HUES6 (cell line): ENCODE results near the gene CNIH1.

ENCODE experiments used
- H3K27ac ChIP-seq: 2 replicates; pipeline ENCODE4 v1.7.0; 2013; ENCODE audit warnings: low read depth, mild to moderate bottlenecking, low read length, inconsistent platforms
- H3K27me3 ChIP-seq: 2 replicates; pipeline ENCODE4 v1.6.1; 2013; ENCODE audit warnings: low read length; ENCODE audit not compliant: control insufficient read depth, insufficient read depth
- H3K36me3 ChIP-seq: 2 replicates; pipeline ENCODE4 v1.6.1; 2013; ENCODE audit warnings: low read length; ENCODE audit not compliant: control insufficient read depth, insufficient read depth
- H3K4me1 ChIP-seq: 2 replicates; pipeline ENCODE4 v1.6.1; 2013; ENCODE audit warnings: low read length; ENCODE audit not compliant: control insufficient read depth, insufficient read depth
- H3K4me3 ChIP-seq: 2 replicates; pipeline ENCODE4 v1.5.1; 2013; ENCODE audit warnings: low read depth, low read length
- H3K9ac ChIP-seq: one replicate; pipeline ENCODE4 v1.6.1; 2013; ENCODE audit warnings: mild to moderate bottlenecking, low read length
- H3K9me3 ChIP-seq: 2 replicates; pipeline ENCODE4 v1.6.1; 2013; ENCODE audit warnings: low read depth, low read length; ENCODE audit not compliant: control insufficient read depth, insufficient read depth

The CNIH1 gene

GRCh38 chr14:54440873-54441868, at the start of gene CNIH1:
Gene CNIH1 (minus strand): TSS chr14:54441374. CDS start chr14:54441327, 47 bp downstream.
- no peaks in the 10 kb centered on the region for H3K36me3 ChIP-seq
- H3K27ac ChIP-seq = peak within 1 kb of the TSS; percentile 93
- H3K4me1 ChIP-seq = peaks cover 30% of the 10 kb centered on the region

DNA sequence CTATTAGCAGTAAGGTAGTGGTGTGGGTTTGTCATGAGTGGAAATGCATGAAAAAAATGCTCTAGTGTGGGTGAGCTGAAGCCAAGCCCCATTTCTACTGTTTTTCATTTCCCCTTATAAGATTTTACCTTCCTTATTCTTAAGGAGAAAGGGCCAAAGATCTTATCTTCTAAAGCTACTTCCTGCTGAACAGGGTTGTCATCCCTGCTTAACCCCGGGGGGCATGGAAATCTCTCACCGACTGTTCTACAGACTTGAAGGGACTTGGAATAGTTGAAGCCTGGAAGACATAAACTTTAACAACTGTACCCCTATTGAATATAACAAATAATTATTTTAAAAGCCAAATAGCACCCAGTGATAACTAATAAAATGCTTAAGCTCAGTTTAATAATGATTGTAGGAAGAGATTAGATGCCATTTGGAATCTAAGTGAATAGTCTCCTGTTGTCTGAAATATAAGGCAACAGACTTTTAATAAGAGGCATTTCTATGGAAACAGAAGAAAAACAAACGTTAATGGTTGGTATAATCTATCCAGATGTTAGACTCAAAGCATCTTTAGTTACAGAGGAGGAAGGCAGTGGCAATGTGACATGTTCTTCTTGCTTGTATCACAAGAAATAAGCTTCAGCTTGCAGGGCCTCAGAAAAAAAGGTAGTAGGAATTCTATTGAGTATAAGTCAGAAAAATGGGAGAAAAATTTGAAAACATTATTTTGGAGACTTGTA, 49.4 kb upstream of the CNIH1 start:
- H3K9ac ChIP-seq = no peak overlapping the region
- peak overlapping the region; percentile 42; the same call in 1 of the 2 replicates for H3K27ac ChIP-seq
- no peaks in the 10 kb centered on the region for H3K27me3 ChIP-seq
- no peak overlapping the region for H3K4me3 ChIP-seq
- no peaks in the 10 kb centered on the region for H3K9me3 ChIP-seq
- peaks cover 34% of the 10 kb centered on the region for H3K4me1 ChIP-seq
- H3K36me3 ChIP-seq = no peaks in the 10 kb centered on the region

More at GRCh38 chr14:54440873-54441868, at the start of gene CNIH1:
- H3K9me3 ChIP-seq = no peaks in the 10 kb centered on the region
- H3K4me3 ChIP-seq = peak within 1 kb of the TSS; percentile 99
- H3K9ac ChIP-seq = peak within 1 kb of the TSS; percentile 98
- no peaks in the 10 kb centered on the region for H3K27me3 ChIP-seq

- Histone ChIP-seq H3K27ac (peak overlapping the region; percentile 42; the same call in 1 of the 2 replicates), H3K36me3 (no peaks in the 10 kb centered on the region), H3K4me1 (peaks cover 34% of the 10 kb centered on the region), H3K9me3 (no peaks in the 10 kb centered on the region), H3K4me3 (peak overlapping the region; percentile 92), H3K9ac (no peak overlapping the region), H3K27me3 (no peaks in the 10 kb centered on the region)
Observed at GRCh38 chr14:54489731-54490444, 48.7 kb upstream of the CNIH1 start.

DNA sequence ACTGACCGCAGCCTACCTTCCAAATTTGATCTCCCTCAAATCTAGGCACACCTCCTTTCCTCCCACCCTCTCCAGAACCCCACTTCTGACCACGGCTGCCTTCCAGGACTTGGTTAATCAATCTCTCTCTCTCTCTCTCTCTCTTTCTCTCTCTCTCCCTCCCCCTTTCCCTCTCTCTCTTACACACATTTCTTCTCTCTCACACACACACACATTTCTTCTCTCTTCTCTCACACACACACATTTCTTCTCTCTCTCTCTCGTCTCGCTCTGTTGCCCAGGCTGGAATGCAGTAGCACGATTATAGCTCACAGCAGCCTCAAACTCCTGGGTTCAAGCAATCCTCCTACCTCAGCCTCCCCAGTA, 48.1 kb upstream of the CNIH1 start:
- no peaks in the 10 kb centered on the region for H3K27me3 ChIP-seq
- H3K27ac ChIP-seq = peak overlapping the region; percentile 42; the same call in 1 of the 2 replicates
- peaks cover 34% of the 10 kb centered on the region for H3K4me1 ChIP-seq
- no peaks in the 10 kb centered on the region for H3K9me3 ChIP-seq
- peak overlapping the region; percentile 92 for H3K4me3 ChIP-seq
- peak overlapping the region; percentile 95 for H3K9ac ChIP-seq
- H3K36me3 ChIP-seq = no peaks in the 10 kb centered on the region

- Histone ChIP-seq H3K27me3 (no peaks in the 10 kb centered on the region), H3K27ac (peak within 1 kb of the TSS; percentile 91), H3K4me3 (peak within 1 kb of the TSS; percentile 92), H3K36me3 (no peaks in the 10 kb centered on the region), H3K9ac (peak within 1 kb of the TSS; percentile 95), H3K9me3 (no peaks in the 10 kb centered on the region), H3K4me1 (peaks cover 34% of the 10 kb centered on the region)
Observed at GRCh38 chr14:54488646-54489317, 47.6 kb upstream of the CNIH1 start, which contains the start of gene GMFB. Gene GMFB (minus strand): TSS chr14:54488980. CDS start chr14:54488927, 53 bp downstream.

GRCh38 chr14:54488318-54488645, 47.1 kb upstream of the CNIH1 start:
- H3K27me3 ChIP-seq = no peaks in the 10 kb centered on the region
- H3K27ac ChIP-seq = peak overlapping the region; percentile 91
- no peaks in the 10 kb centered on the region; the same call in 1 of the 2 replicates for H3K36me3 ChIP-seq
- H3K9ac ChIP-seq = peak overlapping the region; percentile 95
- H3K9me3 ChIP-seq = no peaks in the 10 kb centered on the region
- H3K4me1 ChIP-seq = peaks cover 30% of the 10 kb centered on the region
- peak overlapping the region; percentile 92 for H3K4me3 ChIP-seq

- H3K36me3 ChIP-seq = peaks cover 4% of the 10 kb centered on the region
- peak overlapping the region; percentile 92 for H3K4me3 ChIP-seq
- H3K4me1 ChIP-seq = peaks cover 25% of the 10 kb centered on the region
- H3K9ac ChIP-seq = peak overlapping the region; percentile 95
- no peaks in the 10 kb centered on the region for H3K27me3 ChIP-seq
- H3K9me3 ChIP-seq = no peaks in the 10 kb centered on the region
- peak overlapping the region; percentile 91; the same call in 1 of the 2 replicates for H3K27ac ChIP-seq
Observed at GRCh38 chr14:54487771-54488170, 46.6 kb upstream of the CNIH1 start.

GRCh38 chr14:54486685-54487084, 45.5 kb upstream of the CNIH1 start:
- H3K36me3 ChIP-seq = peaks cover 15% of the 10 kb centered on the region
- peaks cover 25% of the 10 kb centered on the region for H3K4me1 ChIP-seq
- no peak overlapping the region for H3K9ac ChIP-seq
- H3K27ac ChIP-seq = no peak overlapping the region
- no peaks in the 10 kb centered on the region for H3K9me3 ChIP-seq
- H3K27me3 ChIP-seq = no peaks in the 10 kb centered on the region
- no peak overlapping the region for H3K4me3 ChIP-seq

GRCh38 chr14:54483846-54484245, 42.7 kb upstream of the CNIH1 start:
- H3K4me1 ChIP-seq = peaks cover 12% of the 10 kb centered on the region
- H3K27ac ChIP-seq = no peak overlapping the region
- no peaks in the 10 kb centered on the region for H3K27me3 ChIP-seq
- H3K9me3 ChIP-seq = no peaks in the 10 kb centered on the region
- H3K9ac ChIP-seq = no peak overlapping the region
- H3K4me3 ChIP-seq = no peak overlapping the region
- H3K36me3 ChIP-seq = peaks cover 37% of the 10 kb centered on the region

DNA sequence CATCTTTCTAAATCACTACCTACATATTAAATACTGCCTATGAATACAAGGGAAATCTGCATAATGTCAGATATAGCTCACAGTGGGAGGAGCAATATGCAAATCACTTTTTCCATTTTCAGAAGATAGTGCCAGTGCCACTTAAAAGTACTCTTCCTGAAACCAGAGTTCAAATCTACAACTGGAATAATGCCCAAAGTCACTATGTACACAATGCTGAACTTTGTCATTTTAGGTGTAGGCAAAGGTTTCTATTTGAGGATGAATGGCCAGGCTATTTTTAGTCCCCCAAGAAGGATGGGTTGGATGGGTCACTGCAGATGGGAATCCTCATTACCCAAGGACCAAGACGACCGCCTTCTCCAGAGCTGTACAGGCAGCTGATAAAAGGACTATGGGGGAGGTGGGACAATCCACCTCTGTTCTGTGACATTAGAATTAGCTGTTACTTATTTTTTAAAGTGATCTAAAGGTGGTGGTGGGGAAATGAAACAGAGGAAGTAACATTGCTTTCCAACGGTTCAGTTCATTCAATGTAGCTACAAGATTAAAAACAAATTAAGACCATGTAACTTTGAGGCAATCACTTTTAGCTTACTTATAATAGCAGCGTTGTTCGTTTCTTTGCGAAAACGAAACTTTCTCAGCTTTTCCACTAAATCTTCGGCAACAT, 42.0 kb upstream of the CNIH1 start:
- Histone ChIP-seq H3K4me3 (no peak overlapping the region), H3K27me3 (no peaks in the 10 kb centered on the region), H3K9me3 (no peaks in the 10 kb centered on the region), H3K9ac (no peak overlapping the region), H3K4me1 (peaks cover 12% of the 10 kb centered on the region), H3K27ac (no peak overlapping the region), H3K36me3 (peaks cover 43% of the 10 kb centered on the region)
